Mesenchymal stem cell (in vitro differentiated cells and primary cell): Measurements from ENCODE around the gene TMED8.

Source experiments
- DNase-seq: peaks from one replicate; pipeline ENCODE4 v3.0.0-alpha.2; 2013
- H2AFZ ChIP-seq: one replicate; pipeline ENCODE4 v1.6.1; 2013; ENCODE audit warnings: low read depth, mild to moderate bottlenecking, control low read depth, inconsistent platforms, low read length, moderate library complexity
- H2AK5ac ChIP-seq: 2 replicates; pipeline ENCODE4 v1.6.1; 2013; ENCODE audit warnings: low read length, moderate library complexity, mild to moderate bottlenecking, inconsistent platforms; ENCODE audit not compliant: severe bottlenecking
- H2BK120ac ChIP-seq: one replicate; pipeline ENCODE4 v1.6.1; 2013; ENCODE audit warnings: low read depth, mild to moderate bottlenecking, inconsistent platforms, low read length, moderate library complexity
- H2BK12ac ChIP-seq, 2 experiments: one replicate each; pipeline ENCODE4 v1.6.1; 2013; ENCODE audit warnings: inconsistent platforms in 2 of 2, low read length in 2 of 2, mild to moderate bottlenecking in 2 of 2, moderate library complexity in 2 of 2, control low read depth in 1 of 2
- H2BK15ac ChIP-seq: one replicate; pipeline ENCODE4 v1.6.1; 2013; ENCODE audit warnings: mild to moderate bottlenecking, low read depth, inconsistent platforms; ENCODE audit not compliant: poor library complexity, severe bottlenecking
- H2BK5ac ChIP-seq: 2 replicates; pipeline ENCODE4 v1.6.1; 2013; ENCODE audit warnings: low read depth, mild to moderate bottlenecking, low read length, control low read depth, inconsistent platforms; ENCODE audit not compliant: poor library complexity, severe bottlenecking
- H3K14ac ChIP-seq, 2 experiments: one replicate each; pipeline ENCODE4 v1.6.1; 2013; ENCODE audit warnings: inconsistent platforms in 2 of 2, low read length in 2 of 2, control low read depth in 1 of 2, mild to moderate bottlenecking in 1 of 2, moderate library complexity in 1 of 2
- H3K18ac ChIP-seq, 2 experiments: one replicate each; pipeline ENCODE4 v1.6.1; 2013; ENCODE audit warnings: inconsistent platforms in 2 of 2, low read length in 2 of 2, control low read depth in 1 of 2, low read depth in 1 of 2, mild to moderate bottlenecking in 1 of 2
- H3K23ac ChIP-seq, 2 experiments: one replicate each; pipeline ENCODE4 v1.6.1; 2013; ENCODE audit warnings: inconsistent platforms in 2 of 2, low read length in 2 of 2, mild to moderate bottlenecking in 2 of 2, moderate library complexity in 2 of 2, control low read depth in 1 of 2
- H3K27ac ChIP-seq: 2 replicates; pipeline ENCODE4 v1.5.1; 2013; ENCODE audit warnings: mild to moderate bottlenecking, moderate library complexity, low read length, control low read depth, inconsistent platforms; ENCODE audit not compliant: poor library complexity, severe bottlenecking
- H3K27me3 ChIP-seq, 2 experiments: 2 replicates each; pipeline versions ENCODE4 v1.6.1 to v1.7.0; 2013; ENCODE audit warnings: low read length in 2 of 2, mild to moderate bottlenecking in 2 of 2, moderate library complexity in 2 of 2, control low read depth in 1 of 2, inconsistent platforms in 1 of 2; ENCODE audit not compliant: control insufficient read depth in 1 of 2, insufficient read depth in 1 of 2
- H3K36me3 ChIP-seq, 2 experiments: 2 replicates each; pipeline versions ENCODE4 v1.6.1 to v1.7.0; 2013; ENCODE audit warnings: low read length in 2 of 2, control low read depth in 1 of 2, inconsistent platforms in 1 of 2, low read depth in 1 of 2, mild to moderate bottlenecking in 1 of 2; ENCODE audit not compliant: insufficient read depth in 2 of 2, control insufficient read depth in 1 of 2
- H3K4ac ChIP-seq, 2 experiments: one replicate each; pipeline ENCODE4 v1.6.1; 2013; ENCODE audit warnings: inconsistent platforms in 2 of 2, low read length in 2 of 2, mild to moderate bottlenecking in 2 of 2, moderate library complexity in 2 of 2, control low read depth in 1 of 2, low read depth in 1 of 2
- H3K4me1 ChIP-seq: 2 replicates; pipeline ENCODE4 v1.6.1; 2013; ENCODE audit warnings: low read depth, low read length, control low read depth; ENCODE audit not compliant: control insufficient read depth, insufficient read depth
- H3K4me2 ChIP-seq: 2 replicates; pipeline ENCODE4 v1.6.1; 2013; ENCODE audit warnings: low read length, mild to moderate bottlenecking, inconsistent platforms; ENCODE audit not compliant: poor library complexity, severe bottlenecking
- H3K4me3 ChIP-seq, 2 experiments: 2 replicates each; pipeline versions ENCODE4 v1.5.1 to v1.7.0; 2013; ENCODE audit warnings: low read length in 2 of 2, mild to moderate bottlenecking in 2 of 2, control low read depth in 1 of 2, low read depth in 1 of 2; ENCODE audit not compliant: insufficient read depth in 1 of 2
- H3K79me1 ChIP-seq: replicated peaks from 2 replicates; pipeline ENCODE4 v1.6.1; 2013; ENCODE audit warnings: mild to moderate bottlenecking, control low read depth, low read length, inconsistent platforms; ENCODE audit not compliant: poor library complexity, severe bottlenecking
- H3K9ac ChIP-seq: 2 replicates; pipeline ENCODE4 v1.7.0; 2013; ENCODE audit warnings: mild to moderate bottlenecking, low read length, moderate library complexity
- H3K9me3 ChIP-seq: 2 replicates; pipeline ENCODE4 v1.7.0; 2013; ENCODE audit warnings: mild to moderate bottlenecking, low read length; ENCODE audit not compliant: control insufficient read depth
- H4K8ac ChIP-seq: one replicate; pipeline ENCODE4 v1.6.1; 2013; ENCODE audit warnings: inconsistent platforms, mild to moderate bottlenecking, low read length, moderate library complexity
- H4K91ac ChIP-seq: one replicate; pipeline ENCODE4 v1.6.1; 2013; ENCODE audit warnings: mild to moderate bottlenecking, low read length, inconsistent platforms
- WGBS: methylation state at CpG from one replicate; pipeline ENCODE4 v1.1.7; 2013; ENCODE audit warnings: mixed read lengths; 5-methylcytosine and 5-hydroxymethylcytosine counted together

Gene TMED8

GRCh38 chr14:77369285-77369684 lies 7.6 kb downstream of the TMED8 start:
- Histone ChIP-seq H3K27ac (no peak overlapping the region), H2AFZ (no peak overlapping the region), H3K27me3 (no peaks in the 10 kb centered on the region), H3K79me1 (peaks cover 14% of the 10 kb centered on the region), H2AK5ac (no peak overlapping the region), H3K4me3 (no peak overlapping the region), H2BK12ac (no peak overlapping the region), H3K23ac (no peak overlapping the region), H2BK15ac (no peak overlapping the region), H3K9me3 (no peaks in the 10 kb centered on the region), H3K36me3 (no peaks in the 10 kb centered on the region), H3K4me2 (no peak overlapping the region), H2BK5ac (no peak overlapping the region), H3K14ac (no peak overlapping the region), H3K4me1 (peaks cover 3% of the 10 kb centered on the region), H2BK120ac (no peak overlapping the region), H4K91ac (no peak overlapping the region), H4K8ac (no peak overlapping the region), H3K18ac (no peak overlapping the region), H3K9ac (no peak overlapping the region), H3K4ac (no peak overlapping the region)
- 29% methylated on average over 1 of the region's 1 CpG for WGBS
- no peak for DNase-seq

GRCh38 chr14:77364146-77364545 lies 12.7 kb downstream of the TMED8 start:
- no peak overlapping the region for H2BK15ac ChIP-seq
- peaks cover 4% of the 10 kb centered on the region for H3K4me1 ChIP-seq
- no peak overlapping the region for H2BK120ac ChIP-seq
- H2BK5ac ChIP-seq, result peak overlapping the region; percentile 31
- H3K14ac ChIP-seq, result peak overlapping the region in 1 of 2 experiments; percentile 48
- WGBS, result 97% methylated on average over 3 of the region's 3 CpGs
- H3K23ac ChIP-seq, result no peak overlapping the region
- no peak overlapping the region for H3K18ac ChIP-seq
- no peak overlapping the region for H3K4ac ChIP-seq
- peaks cover 12% of the 10 kb centered on the region for H3K79me1 ChIP-seq
- H3K27me3 ChIP-seq, result no peaks in the 10 kb centered on the region
- DNase-seq, result no peak
- no peaks in the 10 kb centered on the region for H3K9me3 ChIP-seq
- no peak overlapping the region for H4K91ac ChIP-seq
- no peak overlapping the region for H3K27ac ChIP-seq
- no peak overlapping the region for H4K8ac ChIP-seq
- no peak overlapping the region for H2AFZ ChIP-seq
- H2AK5ac ChIP-seq, result no peak overlapping the region
- H3K9ac ChIP-seq, result no peak overlapping the region
- H3K36me3 ChIP-seq, result no peaks in the 10 kb centered on the region
- H2BK12ac ChIP-seq, result no peak overlapping the region
- no peak overlapping the region for H3K4me2 ChIP-seq
- H3K4me3 ChIP-seq, result no peak overlapping the region

- Histone ChIP-seq H2BK12ac (no peak overlapping the region), H3K4me2 (no peak overlapping the region), H3K14ac (no peak overlapping the region), H2BK5ac (no peak overlapping the region), H4K91ac (no peak overlapping the region), H3K27me3 (no peaks in the 10 kb centered on the region), H3K9me3 (no peaks in the 10 kb centered on the region), H3K18ac (no peak overlapping the region), H3K79me1 (peaks cover 12% of the 10 kb centered on the region), H2AFZ (no peak overlapping the region), H3K36me3 (no peaks in the 10 kb centered on the region), H3K4me1 (peaks cover 4% of the 10 kb centered on the region), H2BK120ac (no peak overlapping the region), H3K4ac (no peak overlapping the region), H3K23ac (no peak overlapping the region), H3K27ac (no peak overlapping the region), H3K9ac (no peak overlapping the region), H2AK5ac (no peak overlapping the region), H2BK15ac (no peak overlapping the region), H3K4me3 (no peak overlapping the region), H4K8ac (no peak overlapping the region)
- DNase-seq, result no peak
- WGBS, result 100% methylated on average over 1 of the region's 1 CpG
Measured at GRCh38 chr14:77359626-77360025, 17.3 kb downstream of the TMED8 start.

GRCh38 chr14:77356899-77357298 lies 20.0 kb downstream of the TMED8 start:
- H3K4me3 ChIP-seq, result no peak overlapping the region
- no peaks in the 10 kb centered on the region for H3K27me3 ChIP-seq
- no peak overlapping the region for H2AK5ac ChIP-seq
- H2BK12ac ChIP-seq, result no peak overlapping the region
- 100% methylated on average over 3 of the region's 4 CpGs for WGBS
- no peak for DNase-seq
- no peaks in the 10 kb centered on the region for H3K36me3 ChIP-seq
- H3K27ac ChIP-seq, result no peak overlapping the region
- no peak overlapping the region for H3K14ac ChIP-seq
- no peak overlapping the region for H2AFZ ChIP-seq
- H2BK15ac ChIP-seq, result no peak overlapping the region
- no peak overlapping the region for H4K8ac ChIP-seq
- H3K18ac ChIP-seq, result no peak overlapping the region
- no peak overlapping the region for H3K4ac ChIP-seq
- no peaks in the 10 kb centered on the region for H3K9me3 ChIP-seq
- no peak overlapping the region for H3K4me2 ChIP-seq
- H3K79me1 ChIP-seq, result peaks cover 10% of the 10 kb centered on the region
- H3K9ac ChIP-seq, result no peak overlapping the region
- H4K91ac ChIP-seq, result no peak overlapping the region
- H2BK120ac ChIP-seq, result no peak overlapping the region
- no peak overlapping the region for H2BK5ac ChIP-seq
- H3K4me1 ChIP-seq, result no peaks in the 10 kb centered on the region
- H3K23ac ChIP-seq, result no peak overlapping the region
